ENCODE data around the gene KLHL33. TPM values are rescaled to one million over a fixed set of nuclear protein-coding genes. Genes with fewer than 3 reads are reported as not detected.
"Not testable (repeated sequence)": the region's sequence is repeated elsewhere in the genome, so short reads cannot be mapped to it uniquely, and the experiment has no call there.

KLHL33 gene
- total RNA-seq, 1 donor from 2014 or later, result 0.77 TPM

- intact Hi-C loops (cut with micrococcal nuclease), result no loop called here
- ATAC-seq, result peak; percentile 96
Measured at GRCh38 chr14:20454516-20455354, 18.8 kb upstream of the KLHL33 start, which contains the start of the genes APEX1 and OSGEP. APEX1 (plus strand) TSS chr14:20455226; CDS start chr14:20455646, 420 bp downstream. OSGEP (minus strand) TSS chr14:20454812; CDS start chr14:20454683, 129 bp downstream.

GRCh38 chr14:20452831-20453230 is 16.9 kb upstream of the KLHL33 start:
- ATAC-seq; DNase-seq; intact Hi-C loops (cut with micrococcal nuclease): not testable (repeated sequence)

More at GRCh38 chr14:20454516-20455354, 18.8 kb upstream of the KLHL33 start, which contains the start of the genes APEX1 and OSGEP:
- DNase-seq, result peak; percentile 98

GRCh38 chr14:20446889-20447288 is 10.9 kb upstream of the KLHL33 start:
- ATAC-seq, result no peak
- intact Hi-C loops (cut with micrococcal nuclease), result no loop called here
- DNase-seq, result no peak

DNA sequence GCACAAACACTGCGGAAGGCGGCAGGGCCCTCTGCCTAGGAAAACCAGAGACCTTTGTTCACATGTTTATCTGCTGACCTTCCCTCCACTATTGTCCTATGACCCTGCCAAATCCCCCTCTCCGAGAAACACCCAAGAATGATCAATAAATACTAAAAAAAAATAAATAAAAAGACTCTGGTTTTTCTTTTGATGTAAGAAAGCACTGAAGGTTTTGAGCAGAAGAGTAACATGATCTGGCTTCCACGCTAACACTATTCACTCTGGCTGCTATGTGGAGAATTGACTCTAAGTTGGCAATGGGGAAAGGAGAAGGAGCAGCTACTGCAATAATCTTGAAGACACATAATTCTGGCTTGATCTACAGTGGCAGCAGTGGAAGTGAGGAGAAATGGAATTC is 7.7 kb upstream of the KLHL33 start:
- intact Hi-C loops (cut with micrococcal nuclease); ATAC-seq; DNase-seq: not testable (repeated sequence)

- ATAC-seq, result no peak
- intact Hi-C loops (cut with micrococcal nuclease), result no loop called here
- DNase-seq, result no peak
Measured at GRCh38 chr14:20441461-20441860, 5.5 kb upstream of the KLHL33 start.

DNA sequence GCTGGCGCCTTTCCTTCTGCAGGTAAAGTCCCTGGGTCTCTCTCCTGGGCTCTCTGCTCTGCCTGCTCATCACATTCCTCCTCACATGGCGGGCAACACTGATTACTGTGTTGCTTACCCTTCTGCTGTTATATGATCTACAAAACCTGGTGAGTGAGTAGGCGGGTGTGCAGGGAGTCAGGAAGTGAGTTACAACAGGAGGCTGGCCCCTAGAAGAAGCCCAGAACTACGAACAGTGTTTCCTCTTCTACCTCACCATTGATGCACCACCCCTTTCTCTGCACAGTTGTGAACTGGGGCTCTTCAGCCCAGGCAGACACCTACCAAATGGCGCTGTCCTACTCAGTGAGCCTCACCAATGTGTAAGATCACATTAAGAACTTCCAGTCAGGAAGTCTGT is 4.9 kb upstream of the KLHL33 start:
- intact Hi-C loops (cut with micrococcal nuclease), result no loop called here
- no peak for ATAC-seq

GRCh38 chr14:20440465-20440864 is 4.5 kb upstream of the KLHL33 start:
- no peak for ATAC-seq
- intact Hi-C loops (cut with micrococcal nuclease), result no loop called here
- no peak for DNase-seq

More for the DNA sequence above, 4.9 kb upstream of the KLHL33 start:
- no peak for DNase-seq

DNA sequence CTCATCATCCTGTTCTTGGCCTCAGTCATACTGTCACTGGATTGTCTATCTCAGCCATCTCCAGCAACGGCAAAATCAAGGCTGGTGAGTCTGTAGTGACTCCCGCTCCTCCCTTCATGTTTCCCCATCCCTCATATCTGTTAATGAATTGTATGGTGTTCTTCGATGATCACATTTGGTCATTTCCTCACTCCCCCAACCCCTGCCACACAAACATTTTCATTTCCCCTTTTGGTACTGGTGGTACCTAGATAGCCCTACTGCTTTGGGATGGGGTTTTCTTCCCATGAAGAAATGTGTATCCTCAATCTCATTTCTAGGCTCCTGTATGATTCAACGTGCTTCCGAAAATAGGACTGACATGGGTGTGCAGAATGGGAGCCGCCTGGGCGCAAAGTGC is 2.7 kb upstream of the KLHL33 start:
- intact Hi-C loops (cut with micrococcal nuclease), result no loop called here
- ATAC-seq, result no peak
- DNase-seq, result no peak

DNA sequence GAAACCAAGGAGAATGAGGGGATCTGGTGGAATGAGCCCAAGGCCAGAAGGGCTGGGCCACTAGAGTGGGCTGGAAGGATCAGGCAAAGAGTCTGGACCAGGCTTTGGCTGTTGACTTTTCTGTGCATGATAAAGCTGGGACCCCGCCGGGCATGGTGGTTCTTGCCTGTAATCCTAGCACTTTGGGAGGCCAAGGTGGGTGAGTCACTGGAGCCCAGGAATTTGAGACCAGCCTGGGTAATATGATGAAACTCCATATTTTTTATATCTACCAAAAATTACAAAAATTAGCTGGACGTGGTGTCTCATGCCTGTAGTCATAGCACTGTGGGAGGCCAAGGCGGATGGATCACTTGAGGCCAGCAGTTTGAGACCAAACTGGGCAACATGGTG is 393 bp upstream of the KLHL33 start:
- DNase-seq (no peak), ATAC-seq (no peak)
- intact Hi-C loops (cut with micrococcal nuclease), result no loop called here

- intact Hi-C loops (cut with micrococcal nuclease), result no loop called here
- ATAC-seq, result peak; percentile 85
- DNase-seq, result peak; percentile 80
Measured at GRCh38 chr14:20434701-20435581, 1.0 kb downstream of the KLHL33 start.

DNA sequence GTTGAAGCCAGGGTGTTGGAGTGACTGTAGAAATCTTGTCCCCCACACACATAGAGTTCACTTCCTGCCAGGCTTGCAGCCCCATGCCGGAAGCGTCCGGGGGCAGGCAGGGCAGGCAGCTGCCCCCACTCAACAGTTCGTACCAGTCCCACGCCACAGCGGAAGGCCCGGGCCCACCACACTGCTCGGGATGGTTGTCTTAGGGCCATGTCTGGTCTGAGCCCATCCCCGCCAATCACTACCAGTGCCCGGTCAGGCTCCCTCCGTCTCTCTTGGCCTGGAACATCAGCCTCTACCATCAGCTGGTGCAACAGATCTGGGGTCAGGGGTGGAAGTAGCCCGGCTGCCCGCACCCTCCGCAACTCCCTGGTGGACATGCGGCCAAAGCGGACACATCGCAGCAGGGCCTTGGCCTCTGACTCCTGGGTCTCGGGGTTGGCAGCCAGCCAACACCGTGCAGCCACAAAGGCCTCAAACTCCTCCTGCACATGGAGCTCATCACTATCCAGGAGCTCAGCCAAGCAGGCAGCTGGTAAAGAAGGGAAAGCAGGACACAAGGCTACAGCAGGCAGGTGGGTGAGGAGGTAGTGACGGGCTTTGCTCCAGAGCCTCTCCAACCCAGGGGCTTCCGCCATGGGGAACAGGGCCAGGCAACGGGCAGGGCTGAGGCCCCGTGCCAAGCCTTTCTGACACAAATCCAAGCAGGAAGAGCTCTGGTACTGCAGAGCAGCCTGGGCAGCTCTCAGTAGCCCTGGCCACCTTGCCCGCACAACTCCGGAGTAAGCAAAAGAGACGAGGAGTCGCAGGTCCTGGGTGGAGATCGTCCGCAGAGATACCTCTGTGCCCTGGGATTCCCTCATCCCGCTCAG is 5.9 kb downstream of the KLHL33 start:
- DNase-seq, result peak; percentile 62
- ATAC-seq, result peak; percentile 51
- intact Hi-C loops (cut with micrococcal nuclease), result no loop called here

DNA sequence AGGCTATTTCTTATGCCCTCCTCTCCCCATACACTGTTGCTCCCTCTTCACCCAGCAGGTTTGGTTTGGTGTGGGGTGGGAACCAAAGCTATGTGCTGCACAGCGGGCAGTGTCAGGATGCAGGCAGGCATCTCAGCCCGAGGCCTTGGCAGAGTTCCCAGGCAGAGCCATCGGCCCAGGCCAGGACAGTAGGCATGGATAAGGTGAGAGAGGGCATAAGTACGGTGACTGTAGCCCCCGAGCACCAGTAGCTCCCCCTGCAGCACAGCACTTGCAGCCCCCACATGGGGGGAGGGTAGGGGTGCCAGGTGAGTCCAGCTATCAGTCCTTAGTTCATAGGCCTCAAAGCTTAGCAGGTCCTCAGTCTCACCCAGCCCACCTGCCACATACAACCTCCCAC is 7.2 kb downstream of the KLHL33 start:
- DNase-seq (no peak), ATAC-seq (no peak)
- intact Hi-C loops (cut with micrococcal nuclease), result no loop called here

GRCh38 chr14:20428010-20428365 is 8.0 kb downstream of the KLHL33 start:
- DNase-seq (no peak), ATAC-seq (no peak)
- intact Hi-C loops (cut with micrococcal nuclease), result no loop called here

DNA sequence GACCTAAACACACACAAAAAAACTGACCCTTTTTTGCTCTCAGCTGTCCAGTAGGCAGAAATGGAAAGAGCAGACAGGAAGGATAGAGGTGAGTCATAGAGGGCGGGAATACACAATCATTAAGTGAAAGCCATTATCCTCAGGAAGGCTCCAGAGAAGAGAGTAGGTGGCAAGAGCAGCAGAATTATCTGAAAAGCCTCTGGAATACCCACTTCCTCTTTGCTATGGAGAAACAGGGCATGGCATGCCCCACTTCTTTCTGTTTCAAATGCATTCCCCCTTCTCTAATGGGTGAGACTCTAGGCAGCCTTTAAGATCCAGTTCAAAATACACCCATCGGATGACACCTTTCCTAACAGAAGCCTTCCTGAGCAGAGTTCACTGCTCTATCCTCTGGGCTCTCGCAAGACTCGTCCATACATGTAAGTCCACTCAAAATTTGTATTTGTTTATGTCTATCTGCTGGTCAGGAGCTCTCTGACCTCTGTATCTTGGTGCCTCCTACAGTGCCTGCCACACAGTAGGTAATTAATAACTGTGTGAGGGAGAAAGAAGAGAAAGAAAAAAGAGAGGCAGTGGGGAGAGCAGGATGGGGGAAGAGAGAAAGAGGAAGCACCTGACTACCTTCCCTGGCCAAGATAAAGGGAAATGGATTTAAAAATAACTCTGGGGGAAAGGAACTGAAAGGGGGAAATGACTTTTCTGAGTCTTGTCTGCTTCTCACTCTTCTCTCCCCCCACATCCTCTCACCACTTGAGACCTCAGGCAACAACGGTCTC is 8.5 kb downstream of the KLHL33 start:
- DNase-seq (no peak), ATAC-seq (peak; percentile 62)
- intact Hi-C loops (cut with micrococcal nuclease), result no loop called here

- ATAC-seq (no peak), DNase-seq (no peak)
- intact Hi-C loops (cut with micrococcal nuclease), result no loop called here
Measured at GRCh38 chr14:20424851-20425250, 11.1 kb downstream of the KLHL33 start.

DNA sequence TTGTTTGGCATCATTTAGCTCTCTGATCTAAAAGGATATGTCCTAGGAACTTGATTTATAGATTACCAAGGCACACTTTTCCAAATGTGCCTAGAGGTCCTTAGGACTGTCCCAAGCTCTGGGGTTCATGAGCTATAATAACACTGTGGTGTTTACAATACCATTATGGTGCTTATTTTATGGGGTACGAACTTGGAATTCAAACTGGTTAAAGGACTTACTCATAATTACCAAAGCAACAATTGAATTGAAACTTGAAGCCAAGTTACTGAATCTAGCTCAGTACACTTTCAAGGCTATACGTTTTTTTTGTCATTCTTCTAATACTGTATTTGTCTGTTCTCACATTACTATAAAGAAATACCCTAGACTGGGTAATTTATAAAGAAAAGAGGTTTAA is 13.1 kb downstream of the KLHL33 start:
- ATAC-seq (no peak), DNase-seq (no peak)
- intact Hi-C loops (cut with micrococcal nuclease), result no loop called here

DNA sequence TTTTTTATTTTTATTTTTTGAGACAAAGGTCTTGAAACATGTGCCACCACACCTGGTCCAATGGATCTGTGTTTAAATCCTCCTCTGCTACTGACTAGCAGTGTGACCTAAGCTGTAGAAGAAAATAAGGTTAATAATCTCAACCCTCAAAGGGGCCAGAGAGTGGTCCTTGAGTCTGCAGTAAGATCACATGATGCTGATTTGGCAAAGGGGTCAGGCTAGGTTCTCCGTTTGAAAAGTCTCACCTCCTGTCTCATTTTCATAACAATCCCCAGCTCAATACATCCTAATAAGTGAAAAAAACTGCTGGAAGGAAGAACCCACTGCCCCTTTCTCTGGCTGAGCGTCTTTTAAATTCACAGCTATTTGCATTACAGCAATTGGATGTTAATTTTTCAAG is 14.7 kb downstream of the KLHL33 start:
- ATAC-seq (no peak), DNase-seq (no peak)
- intact Hi-C loops (cut with micrococcal nuclease), result no loop called here

DNA sequence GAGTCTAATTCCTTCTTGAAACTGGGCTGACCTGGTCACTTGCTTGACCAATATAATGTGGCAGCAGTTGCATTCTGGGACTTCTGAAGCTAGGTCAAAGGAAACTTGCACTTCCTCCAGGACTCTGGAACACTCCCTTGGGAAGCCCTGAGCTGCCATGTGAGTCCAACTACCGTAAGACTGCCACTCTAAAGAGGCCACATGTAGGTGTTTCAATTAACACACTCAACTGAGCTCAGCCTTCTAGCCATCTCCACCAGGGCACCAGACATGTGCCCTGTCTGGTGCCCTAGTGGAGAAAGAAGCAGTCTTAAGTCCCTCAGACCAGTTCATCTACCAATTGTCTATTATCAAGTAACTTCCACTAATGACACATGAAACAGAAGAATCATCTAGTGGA is 16.5 kb downstream of the KLHL33 start:
- ATAC-seq (no peak), DNase-seq (no peak)
- intact Hi-C loops (cut with micrococcal nuclease), result loop anchor here (10.0 kb wide), 1 partner anchor 185 kb away; no protein-coding TSS in a partner anchor

All from left ventricle myocardium superior (tissue), 1 donor.